Natural killer cell treated with Interleukin-12 subunit alpha and Interleukin-12 subunit beta and Interleukin-15 and Interleukin-18, amount 100 ng/mL, for 72 hours (primary cell): ENCODE measurements around the gene PINK1. TPM values are rescaled to one million over a fixed set of nuclear protein-coding genes. Genes with fewer than 3 reads are reported as not detected.

ENCODE experiments used
- ATAC-seq, 2 donors: fragments of 150-1000 bp; cut with Tn5 transposase in 1 of 2; sonication (Bioruptor Pico), chemical (Tn5 transposase) in 1 of 2; 2 replicates each; pipeline ENCODE4 v1.10.0; 2021
- DNase-seq: peaks from one replicate; pipeline ENCODE4 v3.0.0; 2022; ENCODE audit warnings: low spot score
- H3K27ac Mint-ChIP-seq, 2 donors: 1 replicate in 1 of 2; 2 replicates in 1 of 2; pipeline ENCODE4 v1.8.0; 2022; ENCODE audit warnings: mixed read lengths in 2 of 2, mild to moderate bottlenecking in 1 of 2, moderate library complexity in 1 of 2
- H3K27me3 Mint-ChIP-seq, 2 donors: 1 replicate in 1 of 2; 2 replicates in 1 of 2; pipeline ENCODE4 v1.8.0; 2022; ENCODE audit warnings: mixed read lengths in 2 of 2
- H3K36me3 Mint-ChIP-seq: one replicate; pipeline ENCODE4 v1.8.0; 2022; ENCODE audit warnings: mixed read lengths
- H3K4me1 Mint-ChIP-seq, 2 donors: 1 replicate in 1 of 2; 2 replicates in 1 of 2; pipeline ENCODE4 v1.8.0; 2022; ENCODE audit warnings: low read depth in 2 of 2, mixed read lengths in 2 of 2, mild to moderate bottlenecking in 1 of 2
- H3K4me3 Mint-ChIP-seq: one replicate; pipeline ENCODE4 v1.8.0; 2022; ENCODE audit warnings: mixed read lengths
- H3K9me3 Mint-ChIP-seq: 2 replicates; pipeline ENCODE4 v1.8.0; 2022; ENCODE audit warnings: mixed read lengths
- total RNA-seq, 2 donors: library from RNA; stranded (reverse); gene quantifications; one replicate each; pipeline ENCODE4 v1.2.3, GENCODE V29; 2022

PINK1 gene
- 1 to 10 TPM; 3.8 to 4.7 TPM for total RNA-seq

GRCh38 chr1:20633190-20634064 lies at the start of gene PINK1:
PINK1 (plus strand) TSS chr1:20633458; CDS start chr1:20633549, 91 bp downstream.
- ATAC-seq (peak; percentile 91 to 93), DNase-seq (peak; percentile 87)
- H3K4me1 Mint-ChIP-seq, result peaks cover 8 to 12% of the 10 kb centered on the region in 2 donors
- H3K9me3 Mint-ChIP-seq, result no peaks in the 10 kb centered on the region
- peak within 1 kb of the TSS; percentile 83 for H3K4me3 Mint-ChIP-seq
- H3K27ac Mint-ChIP-seq, result peak within 1 kb of the TSS in 1 of 2 donors; percentile 74
- no peaks in the 10 kb centered on the region for H3K27me3 Mint-ChIP-seq
- H3K36me3 Mint-ChIP-seq, result no peaks in the 10 kb centered on the region

- ATAC-seq (no peak), DNase-seq (no peak)
- no peak overlapping the region for H3K4me3 Mint-ChIP-seq
- H3K27me3 Mint-ChIP-seq, result peaks cover 20 to 33% of the 10 kb centered on the region in 2 donors
- H3K27ac Mint-ChIP-seq, result no peak overlapping the region
- no peaks in the 10 kb centered on the region for H3K9me3 Mint-ChIP-seq
- H3K36me3 Mint-ChIP-seq, result no peaks in the 10 kb centered on the region
- peaks cover 9 to 14% of the 10 kb centered on the region in 2 donors for H3K4me1 Mint-ChIP-seq
These were observed 48.4 kb upstream of the PINK1 start for GRCh38 chr1:20584890-20585289.

- ATAC-seq (no peak), DNase-seq (no peak)
- Mint-ChIP-seq H3K4me3 (no peak overlapping the region), H3K9me3 (no peaks in the 10 kb centered on the region), H3K36me3 (no peaks in the 10 kb centered on the region), H3K4me1 (peaks cover 14 to 23% of the 10 kb centered on the region in 2 donors), H3K27me3 (peaks cover 32 to 50% of the 10 kb centered on the region in 2 donors), H3K27ac (no peak overlapping the region)
These were observed 46.2 kb upstream of the PINK1 start for GRCh38 chr1:20586953-20587660.

GRCh38 chr1:20587661-20588053 lies 45.6 kb upstream of the PINK1 start:
- DNase-seq (no peak), ATAC-seq (no peak)
- no peaks in the 10 kb centered on the region for H3K36me3 Mint-ChIP-seq
- no peak overlapping the region for H3K27ac Mint-ChIP-seq
- peaks cover 14 to 23% of the 10 kb centered on the region in 2 donors for H3K4me1 Mint-ChIP-seq
- no peak overlapping the region for H3K4me3 Mint-ChIP-seq
- H3K27me3 Mint-ChIP-seq, result peaks cover 38 to 56% of the 10 kb centered on the region in 2 donors
- H3K9me3 Mint-ChIP-seq, result no peaks in the 10 kb centered on the region

GRCh38 chr1:20588634-20589225 lies 44.5 kb upstream of the PINK1 start, which contains the start of gene CDA:
CDA (plus strand) TSS chr1:20589097; CDS start chr1:20589130, 33 bp downstream.
- Mint-ChIP-seq H3K27me3 (peaks cover 39 to 60% of the 10 kb centered on the region in 2 donors), H3K9me3 (no peaks in the 10 kb centered on the region), H3K36me3 (no peaks in the 10 kb centered on the region), H3K4me1 (peaks cover 14 to 23% of the 10 kb centered on the region in 2 donors), H3K27ac (no peak within 1 kb of the TSS), H3K4me3 (peak within 1 kb of the TSS; percentile 13)
- ATAC-seq, result peak in 1 of 2 donors; percentile 33
- DNase-seq, result no peak

- H3K4me1 Mint-ChIP-seq, result peaks cover 14 to 23% of the 10 kb centered on the region in 2 donors
- peak overlapping the region; percentile 13 for H3K4me3 Mint-ChIP-seq
- ATAC-seq, result peak; percentile 77 to 86
- no peak for DNase-seq
- no peak overlapping the region for H3K27ac Mint-ChIP-seq
- H3K27me3 Mint-ChIP-seq, result peaks cover 40 to 61% of the 10 kb centered on the region in 2 donors
- no peaks in the 10 kb centered on the region for H3K36me3 Mint-ChIP-seq
- no peaks in the 10 kb centered on the region for H3K9me3 Mint-ChIP-seq
These were observed 43.7 kb upstream of the PINK1 start for GRCh38 chr1:20589331-20590278.

- Mint-ChIP-seq H3K36me3 (no peaks in the 10 kb centered on the region), H3K9me3 (no peaks in the 10 kb centered on the region), H3K27me3 (peaks cover 41 to 55% of the 10 kb centered on the region in 2 donors), H3K4me3 (peak overlapping the region; percentile 13), H3K4me1 (peaks cover 14 to 23% of the 10 kb centered on the region in 2 donors), H3K27ac (no peak overlapping the region)
- DNase-seq (no peak), ATAC-seq (peak in 1 of 2 donors; percentile 47)
These were observed 42.9 kb upstream of the PINK1 start for GRCh38 chr1:20590306-20590777.

GRCh38 chr1:20593756-20594155 lies 39.5 kb upstream of the PINK1 start:
- ATAC-seq (no peak), DNase-seq (no peak)
- H3K36me3 Mint-ChIP-seq, result no peaks in the 10 kb centered on the region
- H3K9me3 Mint-ChIP-seq, result no peaks in the 10 kb centered on the region
- H3K4me1 Mint-ChIP-seq, result peaks cover 14 to 20% of the 10 kb centered on the region in 2 donors
- no peak overlapping the region for H3K4me3 Mint-ChIP-seq
- peaks cover 38 to 45% of the 10 kb centered on the region in 2 donors for H3K27me3 Mint-ChIP-seq
- H3K27ac Mint-ChIP-seq, result no peak overlapping the region

- DNase-seq, result no peak
- H3K27me3 Mint-ChIP-seq, result peaks cover 32 to 35% of the 10 kb centered on the region in 2 donors
- H3K27ac Mint-ChIP-seq, result no peak overlapping the region
- H3K9me3 Mint-ChIP-seq, result no peaks in the 10 kb centered on the region
- peaks cover 6 to 10% of the 10 kb centered on the region in 2 donors for H3K4me1 Mint-ChIP-seq
- H3K4me3 Mint-ChIP-seq, result no peak overlapping the region
- H3K36me3 Mint-ChIP-seq, result no peaks in the 10 kb centered on the region
- no peak for ATAC-seq
These were observed 38.5 kb upstream of the PINK1 start for GRCh38 chr1:20594746-20595145.

- H3K4me1 Mint-ChIP-seq, result no peaks in the 10 kb centered on the region
- no peaks in the 10 kb centered on the region for H3K9me3 Mint-ChIP-seq
- no peak overlapping the region for H3K27ac Mint-ChIP-seq
- H3K4me3 Mint-ChIP-seq, result no peak overlapping the region
- H3K27me3 Mint-ChIP-seq, result peaks cover 23 to 26% of the 10 kb centered on the region in 2 donors
- DNase-seq (no peak), ATAC-seq (no peak)
- H3K36me3 Mint-ChIP-seq, result no peaks in the 10 kb centered on the region
These were observed 37.2 kb upstream of the PINK1 start for GRCh38 chr1:20596106-20596505.

GRCh38 chr1:20597650-20598049 lies 35.6 kb upstream of the PINK1 start:
- no peaks in the 10 kb centered on the region for H3K4me1 Mint-ChIP-seq
- H3K27ac Mint-ChIP-seq, result no peak overlapping the region
- no peaks in the 10 kb centered on the region for H3K9me3 Mint-ChIP-seq
- ATAC-seq (no peak), DNase-seq (no peak)
- H3K27me3 Mint-ChIP-seq, result peaks cover 11 to 16% of the 10 kb centered on the region in 2 donors
- H3K4me3 Mint-ChIP-seq, result no peak overlapping the region
- no peaks in the 10 kb centered on the region for H3K36me3 Mint-ChIP-seq

- H3K27me3 Mint-ChIP-seq, result peaks cover 0 to 9% of the 10 kb centered on the region in 2 donors
- DNase-seq (no peak), ATAC-seq (no peak)
- H3K4me1 Mint-ChIP-seq, result no peaks in the 10 kb centered on the region
- H3K27ac Mint-ChIP-seq, result no peak overlapping the region
- no peaks in the 10 kb centered on the region for H3K9me3 Mint-ChIP-seq
- no peaks in the 10 kb centered on the region for H3K36me3 Mint-ChIP-seq
- no peak overlapping the region for H3K4me3 Mint-ChIP-seq
These were observed 33.1 kb upstream of the PINK1 start for GRCh38 chr1:20600156-20600555.
